PC-9 (cell line): ENCODE measurements around the gene FXYD4. TPM values are rescaled to one million over a fixed set of nuclear protein-coding genes. Genes with fewer than 3 reads are reported as not detected.
A peak's percentile ranks its signal among the peaks of the same experiment; 100 is the strongest.

Experiments
- BruUV-seq: library from RNA; stranded (reverse); fragments of 400-500 nt; replicated peaks from 2 replicates; lab custom pipeline; 2021; lab: Mats Ljungman, UMichigan
- CTCF ChIA-PET: fragments of 300-600 bp; sonication (Branson Sonifier 250); formaldehyde crosslinking; loops from one replicate; lab custom pipeline; 2022; ENCODE audit warnings: antibody characterized with exemption; lab: Charles Lee
- POLR2A ChIA-PET: fragments of 300-600 bp; sonication (Branson Sonifier 250); formaldehyde crosslinking; loops from one replicate; lab custom pipeline; 2022; ENCODE audit warnings: antibody characterized with exemption; ENCODE audit not compliant: unreplicated experiment; lab: Charles Lee
- DNase-seq, 2 experiments: peaks; one replicate each; pipeline versions ENCODE4 v3.0.0 to v3.0.0-alpha.2; 2015 to 2022; ENCODE audit warnings: mixed read lengths in 1 of 2
- H2AFZ ChIP-seq: fragments of 200-600 bp; sonication (generic); 2 replicates; pipeline ENCODE4 v1.8.1; 2017; ENCODE audit warnings: antibody characterized with exemption
- H3F3A ChIP-seq: fragments of 200-600 bp; sonication (generic); 2 replicates; pipeline ENCODE4 v1.8.1; 2017; ENCODE audit warnings: antibody characterized with exemption, mild to moderate bottlenecking, low read depth; ENCODE audit not compliant: insufficient read depth
- H3K27ac ChIP-seq: fragments of 200-600 bp; sonication (generic); 2 replicates; pipeline ENCODE4 v1.6.1; 2016; ENCODE audit warnings: mixed run types
- H3K27me3 ChIP-seq: fragments of 200-600 bp; sonication (generic); 2 replicates; pipeline ENCODE4 v1.6.1; 2016; ENCODE audit warnings: low read depth, mixed run types; ENCODE audit not compliant: insufficient read depth
- H3K36me3 ChIP-seq: fragments of 200-600 bp; sonication (generic); 2 replicates; pipeline ENCODE4 v1.6.1; 2016; ENCODE audit warnings: low read depth, mixed run types
- H3K4me1 ChIP-seq: fragments of 200-600 bp; sonication (generic); replicated peaks from 2 replicates; pipeline ENCODE4 v1.6.1; 2016; ENCODE audit warnings: mixed run types; ENCODE audit not compliant: insufficient read depth
- H3K4me2 ChIP-seq: fragments of 200-600 bp; sonication (generic); 2 replicates; pipeline ENCODE4 v1.6.1; 2017; ENCODE audit warnings: mixed run types
- H3K4me3 ChIP-seq: fragments of 200-600 bp; sonication (generic); 2 replicates; pipeline ENCODE4 v1.6.1; 2016; ENCODE audit warnings: mixed run types
- H3K79me2 ChIP-seq: fragments of 200-600 bp; sonication (generic); 2 replicates; pipeline ENCODE4 v1.6.1; 2017; ENCODE audit warnings: low read depth, mixed run types
- H3K9me2 ChIP-seq: fragments of 200-600 bp; sonication (generic); 2 replicates; pipeline ENCODE4 v1.8.1; 2017; ENCODE audit warnings: mild to moderate bottlenecking; ENCODE audit not compliant: insufficient read depth
- H3K9me3 ChIP-seq: fragments of 200-600 bp; sonication (generic); 2 replicates; pipeline ENCODE4 v1.8.1; 2016; ENCODE audit warnings: low read depth; ENCODE audit not compliant: insufficient read depth
- H4K20me1 ChIP-seq: fragments of 200-600 bp; sonication (generic); 2 replicates; pipeline ENCODE4 v1.8.1; 2017; ENCODE audit not compliant: insufficient read depth
- CTCF ChIP-seq: fragments of 200-600 bp; sonication (generic); conservative IDR thresholded peaks from 2 replicates; pipeline ENCODE4 v1.6.1; 2017; ENCODE audit warnings: mixed run types, antibody characterized with exemption, mild to moderate bottlenecking, moderate library complexity
- EZH2 ChIP-seq: fragments of 200-600 bp; sonication (generic); IDR thresholded peaks from 2 replicates; pipeline ENCODE4 v1.8.0; 2017; ENCODE audit warnings: antibody characterized with exemption, low read depth
- intact Hi-C: fragments of 100-400 bp; cut with micrococcal nuclease; formaldehyde crosslinking; loops from one replicate; pipeline ENCODE4 v1.10.0; 2022; ENCODE audit not compliant: unreplicated experiment
- total RNA-seq: library from RNA; stranded (reverse); gene quantifications from 2 replicates; pipeline ENCODE4 v1.2.3, GENCODE V29; 2021

The FXYD4 gene
- total RNA-seq, 1 experiment from 2014 or later: not detected

GRCh38 chr10:43338117-43338516, 33.3 kb upstream of the FXYD4 start:
- Histone ChIP-seq H3K27me3 (no peaks in the 10 kb centered on the region), H4K20me1 (no peaks in the 10 kb centered on the region), H3K79me2 (no peaks in the 10 kb centered on the region), H2AFZ (no peak overlapping the region), H3K9me3 (no peaks in the 10 kb centered on the region), H3K4me2 (no peak overlapping the region), H3K36me3 (no peaks in the 10 kb centered on the region), H3K9me2 (no peaks in the 10 kb centered on the region), H3K4me3 (no peak overlapping the region), H3F3A (peaks cover 16% of the 10 kb centered on the region), H3K4me1 (peaks cover 17% of the 10 kb centered on the region), H3K27ac (no peak overlapping the region)
- ChIA-PET CTCF (no interaction called here), POLR2A (no interaction called here)
- no peak for DNase-seq
- no TSS peak for BruUV-seq
- intact Hi-C loops: no loop called here
- TF ChIP-seq EZH2: no peak
- no peak for TF ChIP-seq CTCF

- H2AFZ ChIP-seq: no peak overlapping the region
- intact Hi-C loops: no loop called here
These were observed 32.3 kb upstream of the FXYD4 start for GRCh38 chr10:43339136-43339535.

GRCh38 chr10:43340101-43340500, 31.3 kb upstream of the FXYD4 start:
- H3K27me3 ChIP-seq: no peaks in the 10 kb centered on the region
- intact Hi-C loops: no loop called here
- no peaks in the 10 kb centered on the region for H3K36me3 ChIP-seq
- no peak overlapping the region for H3K27ac ChIP-seq
- H3K4me2 ChIP-seq: peak overlapping the region; percentile 52
- ChIA-PET POLR2A (no interaction called here), CTCF (no interaction called here)
- H4K20me1 ChIP-seq: no peaks in the 10 kb centered on the region
- peaks cover 23% of the 10 kb centered on the region for H3K4me1 ChIP-seq
- BruUV-seq: no TSS peak
- DNase-seq: no peak
- no peak overlapping the region for H3K4me3 ChIP-seq
- no peak overlapping the region; the same call in 1 of the 2 replicates for H2AFZ ChIP-seq
- no peaks in the 10 kb centered on the region for H3K79me2 ChIP-seq
- H3F3A ChIP-seq: peaks cover 20% of the 10 kb centered on the region
- no peaks in the 10 kb centered on the region for H3K9me3 ChIP-seq
- no peak for TF ChIP-seq EZH2
- no peak for TF ChIP-seq CTCF
- H3K9me2 ChIP-seq: no peaks in the 10 kb centered on the region

More at GRCh38 chr10:43339136-43339535, 32.3 kb upstream of the FXYD4 start:
- Histone ChIP-seq H3K27ac (no peak overlapping the region), H3K79me2 (no peaks in the 10 kb centered on the region), H3K4me3 (no peak overlapping the region), H3F3A (peaks cover 20% of the 10 kb centered on the region), H3K4me2 (no peak overlapping the region), H3K27me3 (no peaks in the 10 kb centered on the region), H3K9me3 (no peaks in the 10 kb centered on the region), H3K4me1 (peaks cover 21% of the 10 kb centered on the region), H3K36me3 (no peaks in the 10 kb centered on the region), H4K20me1 (no peaks in the 10 kb centered on the region), H3K9me2 (no peaks in the 10 kb centered on the region)
- no TSS peak for BruUV-seq
- no peak for DNase-seq
- ChIA-PET POLR2A (no interaction called here), CTCF (no interaction called here)
- no peak for TF ChIP-seq CTCF
- TF ChIP-seq EZH2: no peak
